GM12878 (cell line): ENCODE measurements around the gene CNDP1. TPM values are rescaled to one million over a fixed set of nuclear protein-coding genes. Genes with fewer than 3 reads are reported as not detected.

Experiments used
- ATAC-seq: fragments of 200-7000 bp; cut with Tn5 transposase; 3 replicates; pipeline ENCODE4 v1.9.1; 2020; ENCODE audit warnings: mild to moderate bottlenecking, moderate library complexity
- BruUV-seq: library from RNA; stranded (reverse); fragments of 400-500 nt; replicated peaks from 2 replicates; lab custom pipeline; 2021; lab: Mats Ljungman, UMichigan
- CTCF ChIA-PET: fragments of 300-600 bp; sonication (Branson Sonifier 250); formaldehyde crosslinking; extraction: SDS; loops from one replicate; lab custom pipeline; 2021; ENCODE audit warnings: inconsistent platforms; lab: Yijun Ruan, JAX
- POLR2A ChIA-PET: fragments of 350-600 bp; formaldehyde crosslinking; extraction: SDS; loops from one replicate; lab custom pipeline; 2021; ENCODE audit warnings: inconsistent platforms; lab: Charles Lee
- RAD21 ChIA-PET: fragments of 300-600 bp; sonication (Branson Sonifier 250); formaldehyde crosslinking; loops from one replicate; lab custom pipeline; 2023; ENCODE audit warnings: antibody characterized with exemption; ENCODE audit not compliant: unreplicated experiment; lab: Charles Lee
- SMC1A ChIA-PET: fragments of 300-600 bp; sonication (Branson Sonifier 250); formaldehyde crosslinking; loops from one replicate; lab custom pipeline; 2023; ENCODE audit not compliant: unreplicated experiment, uncharacterized antibody; lab: Charles Lee
- DNase-seq: peaks from one replicate; pipeline ENCODE4 v3.0.0-alpha.2; 2011; ENCODE audit warnings: low read depth, low spot score
- FAIRE-seq: peaks from 3 replicates; lab custom pipeline; 2011; peaks lifted over from hg19 to GRCh38; lab: Jason Lieb, UNC
- H2AFZ ChIP-seq: 2 replicates; pipeline ENCODE4 v1.6.0; 2011; ENCODE audit warnings: low read depth, low read length, control low read depth; ENCODE audit not compliant: control insufficient read depth
- H3K27ac ChIP-seq: 2 replicates; pipeline ENCODE4 v1.5.1; 2011; ENCODE audit warnings: control low read depth; ENCODE audit not compliant: control insufficient read depth, insufficient read depth
- H3K27me3 ChIP-seq, 2 experiments: replicated peaks in 1 of 2; 2 replicates each; pipeline versions ENCODE4 v1.6.0 to v1.6.1; 2011; ENCODE audit warnings: low read length in 1 of 2; ENCODE audit not compliant: control insufficient read depth in 2 of 2, insufficient read depth in 2 of 2
- H3K36me3 ChIP-seq, 2 experiments: 2 replicates each; pipeline ENCODE4 v1.5.1; 2011; ENCODE audit warnings: low read length in 1 of 2; ENCODE audit not compliant: control insufficient read depth in 2 of 2, insufficient read depth in 2 of 2
- H3K4me1 ChIP-seq: 2 replicates; pipeline ENCODE4 v1.6.1; 2011; ENCODE audit warnings: mild to moderate bottlenecking, low read length, moderate library complexity, mixed read lengths; ENCODE audit not compliant: control insufficient read depth, insufficient read depth
- H3K4me2 ChIP-seq: 2 replicates; pipeline ENCODE4 v1.6.0; 2011; ENCODE audit warnings: control low read depth; ENCODE audit not compliant: control insufficient read depth, insufficient read depth
- H3K4me3 ChIP-seq: fragments of 200-600 bp; sonication (generic); 2 replicates; pipeline ENCODE4 v1.5.1; 2016
- H3K79me2 ChIP-seq: 2 replicates; pipeline ENCODE4 v1.6.0; 2011; ENCODE audit warnings: low read length; ENCODE audit not compliant: control insufficient read depth, insufficient read depth
- H3K9ac ChIP-seq: 2 replicates; pipeline ENCODE4 v1.8.0; 2011; ENCODE audit warnings: low read length, control low read depth, mixed read lengths; ENCODE audit not compliant: control insufficient read depth, insufficient read depth
- H3K9me3 ChIP-seq: replicated peaks from 3 replicates; pipeline ENCODE4 v1.5.1; 2011; ENCODE audit warnings: mild to moderate bottlenecking, low read length; ENCODE audit not compliant: control insufficient read depth, insufficient read depth
- H4K20me1 ChIP-seq: 2 replicates; pipeline ENCODE4 v1.6.0; 2011; ENCODE audit not compliant: control insufficient read depth, insufficient read depth
- ASH2L ChIP-seq: fragments of 300-600, 200-600 bp; sonication (generic); IDR thresholded peaks from 2 replicates; pipeline ENCODE4 v1.6.1; 2017; ENCODE audit warnings: low read depth, mild to moderate bottlenecking, borderline replicate concordance
- CTCF ChIP-seq, 3 experiments: IDR thresholded peaks in 2 of 3; conservative IDR thresholded peaks in 1 of 3; 2 replicates each; pipeline ENCODE4 v1.5.1; 2011; ENCODE audit warnings: low read depth in 3 of 3, low read length in 3 of 3, mild to moderate bottlenecking in 3 of 3, control low read depth in 2 of 3, moderate library complexity in 2 of 3, inconsistent platforms in 1 of 3, mixed read lengths in 1 of 3; ENCODE audit not compliant: control insufficient read depth in 2 of 3, insufficient read depth in 1 of 3; ENCODE audit errors: extremely low read depth in 1 of 3
- EED ChIP-seq: sonication (generic); IDR thresholded peaks from 2 replicates; pipeline ENCODE4 v1.6.1; 2016; ENCODE audit warnings: antibody characterized with exemption, low read depth
- FOS ChIP-seq: IDR thresholded peaks from 3 replicates; pipeline ENCODE4 v1.6.1; 2011; ENCODE audit warnings: borderline replicate concordance; ENCODE audit not compliant: insufficient read length; ENCODE audit errors: extremely low read depth
- KAT2A ChIP-seq: conservative IDR thresholded peaks from 2 replicates; pipeline ENCODE4 v1.6.1; 2011; ENCODE audit warnings: low read depth, low read length; ENCODE audit not compliant: control insufficient read depth
- LARP7 ChIP-seq: fragments of 450-650 bp; IDR thresholded peaks from 2 replicates; pipeline ENCODE4 v1.6.1; 2017; ENCODE audit warnings: mild to moderate bottlenecking
- MYB ChIP-seq: fragments of 150-350 bp; IDR thresholded peaks from 2 replicates; pipeline ENCODE4 v1.6.1; 2014; ENCODE audit warnings: mild to moderate bottlenecking, low read depth, low read length, borderline replicate concordance
- NBN ChIP-seq: fragments of 450-650 bp; IDR thresholded peaks from 2 replicates; pipeline ENCODE4 v1.6.1; 2016
- PKNOX1 ChIP-seq: fragments of 450-650 bp; IDR thresholded peaks from 2 replicates; pipeline ENCODE4 v1.6.1; 2016; ENCODE audit warnings: mild to moderate bottlenecking
- SMAD1 ChIP-seq: fragments of 450-650 bp; IDR thresholded peaks from 2 replicates; pipeline ENCODE4 v1.6.1; 2018; ENCODE audit warnings: mild to moderate bottlenecking, low read depth; ENCODE audit not compliant: partially characterized antibody
- TAF1 ChIP-seq: IDR thresholded peaks from 2 replicates; pipeline ENCODE4 v1.6.1; 2011; ENCODE audit warnings: mild to moderate bottlenecking, low read depth, low read length, borderline replicate concordance
- ZBTB40 ChIP-seq: fragments of 450-650 bp; IDR thresholded peaks from 2 replicates; pipeline ENCODE4 v1.6.1; 2016; ENCODE audit warnings: mild to moderate bottlenecking, moderate library complexity, borderline replicate concordance
- ZNF217 ChIP-seq: fragments of 450-650 bp; IDR thresholded peaks from 2 replicates; pipeline ENCODE4 v1.6.1; 2017; ENCODE audit warnings: antibody characterized with exemption, mild to moderate bottlenecking
- WGBS: methylation state at CpG from one replicate; pipeline ENCODE4 v1.1.6; 2016; ENCODE audit warnings: low lambda C conversion rate; ENCODE audit not compliant: insufficient replicate concordance, insufficient coverage; ENCODE audit errors: missing lambda C conversion rate; 5-methylcytosine and 5-hydroxymethylcytosine counted together
- in situ Hi-C: fragments of 300-500 bp; cut with MboI; formaldehyde crosslinking; loops from 9 replicates; pipeline ENCODE4 v1.14.3; 2018; ENCODE audit warnings: mixed read lengths
- intact Hi-C: fragments of 100-400 bp; cut with micrococcal nuclease; formaldehyde crosslinking; loops from one replicate; pipeline ENCODE4 v1.14.2; 2022; ENCODE audit not compliant: unreplicated experiment
- polyA plus RNA-seq, 11 experiments: library from polyadenylated mRNA; depleted of rRNA in 4 of 11; unstranded in 6 of 11; stranded (reverse) in 5 of 11; fragments of >200 nt; fragmentation: Nextera tagmentation in 4 of 11; fragmentation: Illumina TruSeq in 1 of 11; extraction: Ambion mirVana in 4 of 11; extraction: Trizol in 1 of 11; gene quantifications; 1 replicate in 1 of 11; 2 replicates in 10 of 11; pipeline versions ENCODE4 v1.2.1 to v1.2.3, GENCODE V29; 2011 to 2016; ENCODE audit warnings: inconsistent platforms in 2 of 11, missing spikeins in 2 of 11, low read depth in 1 of 11
- total RNA-seq, 4 experiments: library from RNA; depleted of rRNA in 3 of 4; stranded (reverse); fragments of >200 nt in 3 of 4; fragmentation: Illumina TruSeq in 1 of 4; extraction: Trizol in 1 of 4; gene quantifications; 2 replicates each; pipeline versions ENCODE4 v1.2.1 to v1.2.3, GENCODE V29; 2013 to 2021

Gene CNDP1
- total and polyA plus RNA-seq, 10 of the 15 experiments (the other 5 are each of a cell fraction or from before 2014, with no cell fraction given), result 0.04 to 0.05 TPM; not detected in 8

GRCh38 chr18:74544898-74545297 lies 10.6 kb downstream of the CNDP1 start (continued):
- TF ChIP-seq ZBTB40 (no peak), ZNF217 (no peak), ASH2L (no peak), SMAD1 (no peak), KAT2A (no peak), FOS (no peak), TAF1 (no peak)

- Histone ChIP-seq H2AFZ (no peak overlapping the region), H3K79me2 (no peaks in the 10 kb centered on the region), H3K9ac (no peak overlapping the region), H3K27ac (no peak overlapping the region), H3K4me3 (no peak overlapping the region), H4K20me1 (no peaks in the 10 kb centered on the region), H3K36me3 (no peaks in the 10 kb centered on the region), H3K27me3 (no peaks in the 10 kb centered on the region), H3K4me2 (no peak overlapping the region), H3K4me1 (peaks cover 7% of the 10 kb centered on the region; the same call in 1 of the 2 replicates), H3K9me3 (peaks cover 5% of the 10 kb centered on the region; the same call in 1 of the 3 replicates)
- ATAC-seq (no peak), DNase-seq (no peak), FAIRE-seq (no peak)
- SMC1A ChIA-PET, result interaction anchor here (1.4 kb wide), 1 partner anchor 193 kb away, joined by 4 read pairs; no protein-coding TSS in a partner anchor
- CTCF ChIA-PET, result no interaction called here
- intact Hi-C loops (no loop called here), in situ Hi-C loops (no loop called here)
- no TSS peak for BruUV-seq
- 55% methylated on average over 11 of the region's 11 CpGs for WGBS
- TF ChIP-seq PKNOX1 (no peak), MYB (no peak), CTCF (IDR thresholded peaks at IDR 0.05 in 2 of 3, conservative IDR thresholded peaks at IDR 0.05 in 1 of 3; ENCODE audit: control insufficient read depth in 2 of 3, extremely low read depth in 1 of 3, insufficient read depth in 1 of 3, low read depth in 3 of 3, low read length in 3 of 3) (no peak), EED (no peak), LARP7 (no peak), NBN (no peak)
- POLR2A ChIA-PET, result no interaction called here
- RAD21 ChIA-PET, result interaction anchor here (0.5 kb wide), 1 partner anchor 70 kb away, joined by 3 read pairs; no protein-coding TSS in a partner anchor
These were observed 11.7 kb downstream of the CNDP1 start for GRCh38 chr18:74546007-74546406.
